ENCODE measurements around the gene OR1I1. TPM values are rescaled to one million over a fixed set of nuclear protein-coding genes. Genes with fewer than 3 reads are reported as not detected.

OR1I1 gene
- total RNA-seq, 1 experiment from 2014 or later, result not detected

- no peaks in the 10 kb centered on the region for H3K9me2 ChIP-seq (ENCODE audit: insufficient read depth)
- H3K27ac ChIP-seq, result no peak overlapping the region
- TF ChIP-seq, protein P1, sequence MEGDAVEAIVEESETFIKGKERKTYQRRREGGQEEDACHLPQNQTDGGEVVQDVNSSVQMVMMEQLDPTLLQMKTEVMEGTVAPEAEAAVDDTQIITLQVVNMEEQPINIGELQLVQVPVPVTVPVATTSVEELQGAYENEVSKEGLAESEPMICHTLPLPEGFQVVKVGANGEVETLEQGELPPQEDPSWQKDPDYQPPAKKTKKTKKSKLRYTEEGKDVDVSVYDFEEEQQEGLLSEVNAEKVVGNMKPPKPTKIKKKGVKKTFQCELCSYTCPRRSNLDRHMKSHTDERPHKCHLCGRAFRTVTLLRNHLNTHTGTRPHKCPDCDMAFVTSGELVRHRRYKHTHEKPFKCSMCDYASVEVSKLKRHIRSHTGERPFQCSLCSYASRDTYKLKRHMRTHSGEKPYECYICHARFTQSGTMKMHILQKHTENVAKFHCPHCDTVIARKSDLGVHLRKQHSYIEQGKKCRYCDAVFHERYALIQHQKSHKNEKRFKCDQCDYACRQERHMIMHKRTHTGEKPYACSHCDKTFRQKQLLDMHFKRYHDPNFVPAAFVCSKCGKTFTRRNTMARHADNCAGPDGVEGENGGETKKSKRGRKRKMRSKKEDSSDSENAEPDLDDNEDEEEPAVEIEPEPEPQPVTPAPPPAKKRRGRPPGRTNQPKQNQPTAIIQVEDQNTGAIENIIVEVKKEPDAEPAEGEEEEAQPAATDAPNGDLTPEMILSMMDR (conservative IDR thresholded peaks at IDR 0.05), result no peak
- TF ChIP-seq EZH2 (IDR thresholded peaks at IDR 0.05; ENCODE audit: low read depth), result no peak
- H3K4me3 ChIP-seq, result no peak overlapping the region
- BruUV-seq (replicated peaks), result no TSS peak
- intact Hi-C loops (cut with micrococcal nuclease; ENCODE audit: unreplicated experiment), result no loop called here
- ChIA-PET CTCF (no interaction called here), POLR2A (ENCODE audit: unreplicated experiment) (no interaction called here)
- no peaks in the 10 kb centered on the region for H3K27me3 ChIP-seq (ENCODE audit: insufficient read depth, low read depth)
- peaks cover 12% of the 10 kb centered on the region for H3K79me2 ChIP-seq (ENCODE audit: low read depth)
- no peaks in the 10 kb centered on the region for H3K9me3 ChIP-seq (ENCODE audit: insufficient read depth, low read depth)
- no peak overlapping the region for H3K4me2 ChIP-seq
- H3K36me3 ChIP-seq (ENCODE audit: low read depth), result peaks cover 27% of the 10 kb centered on the region
- no peak for DNase-seq
- H3F3A ChIP-seq (ENCODE audit: insufficient read depth, low read depth), result peaks cover 14% of the 10 kb centered on the region; the same call in 1 of the 2 replicates
- H4K20me1 ChIP-seq (ENCODE audit: insufficient read depth), result no peaks in the 10 kb centered on the region
- H3K4me1 ChIP-seq (replicated peaks; ENCODE audit: insufficient read depth), result peaks cover 8% of the 10 kb centered on the region
- H2AFZ ChIP-seq, result no peak overlapping the region
Measured at GRCh38 chr19:15118789-15119494, 36.9 kb downstream of the OR1I1 start.

- Histone ChIP-seq H3K4me1 (replicated peaks; ENCODE audit: insufficient read depth) (peaks cover 17% of the 10 kb centered on the region), H3F3A (ENCODE audit: insufficient read depth, low read depth) (peaks cover 2% of the 10 kb centered on the region; the same call in 1 of the 2 replicates), H3K4me2 (no peak overlapping the region), H4K20me1 (ENCODE audit: insufficient read depth) (no peaks in the 10 kb centered on the region), H3K9me3 (ENCODE audit: insufficient read depth, low read depth) (no peaks in the 10 kb centered on the region), H3K27me3 (ENCODE audit: insufficient read depth, low read depth) (no peaks in the 10 kb centered on the region), H2AFZ (no peak overlapping the region), H3K9me2 (ENCODE audit: insufficient read depth) (no peaks in the 10 kb centered on the region), H3K4me3 (no peak overlapping the region), H3K27ac (no peak overlapping the region), H3K36me3 (ENCODE audit: low read depth) (peaks cover 22% of the 10 kb centered on the region), H3K79me2 (ENCODE audit: low read depth) (peaks cover 24% of the 10 kb centered on the region)
- TF ChIP-seq, protein P1 (conservative IDR thresholded peaks at IDR 0.05), result no peak; the same call in 1 of the 2 replicates
- TF ChIP-seq EZH2 (IDR thresholded peaks at IDR 0.05; ENCODE audit: low read depth), result no peak
- intact Hi-C loops (cut with micrococcal nuclease; ENCODE audit: unreplicated experiment), result no loop called here
- no TSS peak for BruUV-seq (replicated peaks)
- DNase-seq, result no peak
- POLR2A ChIA-PET (ENCODE audit: unreplicated experiment), result interaction anchor here (0.6 kb wide), 1 partner anchor 130 kb away, joined by 4 read pairs; no protein-coding TSS in a partner anchor
- CTCF ChIA-PET, result no interaction called here
Measured at GRCh38 chr19:15120135-15121026, 38.4 kb downstream of the OR1I1 start.

DNA sequence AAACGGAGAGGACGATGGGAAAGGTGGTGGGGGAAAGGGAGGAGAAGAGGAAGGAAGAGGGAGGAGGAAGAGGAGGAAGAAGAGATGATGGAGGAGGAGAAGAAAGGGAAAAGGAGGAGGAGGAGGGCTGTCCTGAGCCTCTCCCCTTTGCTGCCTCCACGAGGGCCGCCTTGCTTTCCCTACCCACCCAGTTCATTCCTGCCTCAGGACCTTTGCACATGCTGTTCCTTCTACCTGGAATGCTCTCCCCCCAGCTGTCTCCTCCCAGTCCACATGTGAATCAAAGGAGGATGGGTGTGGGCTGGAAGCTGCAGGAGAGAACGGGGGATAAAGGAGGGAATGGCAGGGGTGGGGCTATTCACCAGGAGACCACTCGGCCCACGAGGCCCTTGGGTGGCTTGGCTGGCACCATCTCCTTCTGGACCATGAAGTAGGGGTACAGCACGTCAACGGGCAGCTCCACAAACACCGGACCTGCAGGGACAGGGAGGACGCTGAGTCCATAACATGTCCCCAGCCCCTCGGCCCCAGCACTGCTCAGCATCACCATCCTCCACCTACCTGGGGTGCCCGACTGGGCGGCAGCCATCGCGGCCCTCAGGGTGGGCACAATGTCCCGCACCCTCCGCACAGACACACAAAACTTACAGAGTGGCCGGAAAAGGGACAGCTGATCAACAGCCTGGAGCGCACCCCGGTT, 40.5 kb downstream of the OR1I1 start:
- Histone ChIP-seq H3K9me3 (ENCODE audit: insufficient read depth, low read depth) (no peaks in the 10 kb centered on the region), H3F3A (ENCODE audit: insufficient read depth, low read depth) (peaks cover 8% of the 10 kb centered on the region; the same call in 1 of the 2 replicates), H3K4me1 (replicated peaks; ENCODE audit: insufficient read depth) (peaks cover 24% of the 10 kb centered on the region), H2AFZ (no peak overlapping the region), H3K79me2 (ENCODE audit: low read depth) (peaks cover 24% of the 10 kb centered on the region), H3K36me3 (ENCODE audit: low read depth) (peaks cover 21% of the 10 kb centered on the region), H3K27me3 (ENCODE audit: insufficient read depth, low read depth) (no peaks in the 10 kb centered on the region), H3K4me3 (no peak overlapping the region), H3K4me2 (no peak overlapping the region), H3K27ac (no peak overlapping the region), H3K9me2 (ENCODE audit: insufficient read depth) (no peaks in the 10 kb centered on the region), H4K20me1 (ENCODE audit: insufficient read depth) (no peaks in the 10 kb centered on the region)
- no TSS peak for BruUV-seq (replicated peaks)
- intact Hi-C loops (cut with micrococcal nuclease; ENCODE audit: unreplicated experiment), result no loop called here
- TF ChIP-seq, protein P1 (conservative IDR thresholded peaks at IDR 0.05), result no peak
- no peak for TF ChIP-seq EZH2 (IDR thresholded peaks at IDR 0.05; ENCODE audit: low read depth)
- POLR2A ChIA-PET (ENCODE audit: unreplicated experiment), result interaction anchor here (0.6 kb wide), 1 partner anchor 26 kb away, joined by 5 read pairs; no protein-coding TSS in a partner anchor
- CTCF ChIA-PET, result no interaction called here
- DNase-seq, result no peak

Data from PC-9 (cell line).